Neutrophil (primary cell): ENCODE measurements around the gene FOXO1.
A peak's percentile ranks its signal among the peaks of the same experiment; 100 is the strongest.

ENCODE experiments used
- H3K27ac ChIP-seq: fragments of 200-600 bp; sonication (generic); 2 replicates; pipeline ENCODE4 v1.5.1; 2016; ENCODE audit warnings: mild to moderate bottlenecking, moderate library complexity
- H3K27me3 ChIP-seq: fragments of 200-600 bp; sonication (generic); 2 replicates; pipeline ENCODE4 v1.6.0; 2016; ENCODE audit warnings: mild to moderate bottlenecking
- H3K36me3 ChIP-seq: fragments of 200-600 bp; sonication (generic); 2 replicates; pipeline ENCODE4 v1.5.1; 2017
- H3K4me1 ChIP-seq, 2 experiments: fragments of 200-600 bp in 1 of 2; sonication (generic) in 1 of 2; 1 replicate in 1 of 2; 2 replicates in 1 of 2; pipeline versions ENCODE4 v1.5.1 to v1.6.1; 2013 to 2016; ENCODE audit warnings: low read depth in 1 of 2, low read length in 1 of 2, mild to moderate bottlenecking in 1 of 2, moderate library complexity in 1 of 2; ENCODE audit not compliant: control insufficient read depth in 1 of 2, insufficient read depth in 1 of 2
- H3K4me3 ChIP-seq, 2 experiments: fragments of 200-600 bp in 1 of 2; sonication (generic) in 1 of 2; 1 replicate in 1 of 2; 2 replicates in 1 of 2; pipeline ENCODE4 v1.5.1; 2013 to 2016; ENCODE audit warnings: low read depth in 1 of 2, low read length in 1 of 2, mild to moderate bottlenecking in 1 of 2, moderate library complexity in 1 of 2
- H3K9me3 ChIP-seq: fragments of 200-600 bp; sonication (generic); 2 replicates; pipeline ENCODE4 v1.5.1; 2016
- TF ChIP-seq, protein P1 (sequence below): fragments of 200-600 bp; sonication (generic); IDR thresholded peaks from 2 replicates; pipeline ENCODE4 v1.5.1; 2016; ENCODE audit warnings: antibody characterized with exemption

Gene FOXO1

DNA sequence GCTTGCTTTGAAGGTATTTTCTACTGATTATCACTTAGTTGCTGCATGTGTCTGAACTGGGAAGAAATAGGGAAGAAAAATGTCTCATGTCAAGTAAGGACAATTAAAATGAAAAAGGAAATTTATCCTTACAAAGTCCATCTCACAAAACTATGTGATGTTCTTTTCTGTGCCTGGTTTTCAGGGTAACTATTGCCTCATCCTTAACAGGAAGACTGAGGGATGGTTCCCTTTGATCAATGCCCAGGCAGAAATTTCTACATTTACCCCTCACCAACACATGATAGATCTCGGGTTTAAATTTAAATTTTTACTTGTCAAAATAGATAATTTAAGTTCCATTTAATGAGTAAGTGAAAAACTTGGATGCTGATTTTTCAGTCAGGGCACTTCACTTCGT, 3.9 kb upstream of the FOXO1 start:
- H3K9me3 ChIP-seq: no peaks in the 10 kb centered on the region
- H3K4me3 ChIP-seq: no peak overlapping the region
- peaks cover 9% of the 10 kb centered on the region for H3K27me3 ChIP-seq
- H3K27ac ChIP-seq: no peak overlapping the region
- no peaks in the 10 kb centered on the region for H3K36me3 ChIP-seq
- peaks cover 9 to 12% of the 10 kb centered on the region in 2 experiments for H3K4me1 ChIP-seq
- TF ChIP-seq, protein P1, sequence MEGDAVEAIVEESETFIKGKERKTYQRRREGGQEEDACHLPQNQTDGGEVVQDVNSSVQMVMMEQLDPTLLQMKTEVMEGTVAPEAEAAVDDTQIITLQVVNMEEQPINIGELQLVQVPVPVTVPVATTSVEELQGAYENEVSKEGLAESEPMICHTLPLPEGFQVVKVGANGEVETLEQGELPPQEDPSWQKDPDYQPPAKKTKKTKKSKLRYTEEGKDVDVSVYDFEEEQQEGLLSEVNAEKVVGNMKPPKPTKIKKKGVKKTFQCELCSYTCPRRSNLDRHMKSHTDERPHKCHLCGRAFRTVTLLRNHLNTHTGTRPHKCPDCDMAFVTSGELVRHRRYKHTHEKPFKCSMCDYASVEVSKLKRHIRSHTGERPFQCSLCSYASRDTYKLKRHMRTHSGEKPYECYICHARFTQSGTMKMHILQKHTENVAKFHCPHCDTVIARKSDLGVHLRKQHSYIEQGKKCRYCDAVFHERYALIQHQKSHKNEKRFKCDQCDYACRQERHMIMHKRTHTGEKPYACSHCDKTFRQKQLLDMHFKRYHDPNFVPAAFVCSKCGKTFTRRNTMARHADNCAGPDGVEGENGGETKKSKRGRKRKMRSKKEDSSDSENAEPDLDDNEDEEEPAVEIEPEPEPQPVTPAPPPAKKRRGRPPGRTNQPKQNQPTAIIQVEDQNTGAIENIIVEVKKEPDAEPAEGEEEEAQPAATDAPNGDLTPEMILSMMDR: no peak

DNA sequence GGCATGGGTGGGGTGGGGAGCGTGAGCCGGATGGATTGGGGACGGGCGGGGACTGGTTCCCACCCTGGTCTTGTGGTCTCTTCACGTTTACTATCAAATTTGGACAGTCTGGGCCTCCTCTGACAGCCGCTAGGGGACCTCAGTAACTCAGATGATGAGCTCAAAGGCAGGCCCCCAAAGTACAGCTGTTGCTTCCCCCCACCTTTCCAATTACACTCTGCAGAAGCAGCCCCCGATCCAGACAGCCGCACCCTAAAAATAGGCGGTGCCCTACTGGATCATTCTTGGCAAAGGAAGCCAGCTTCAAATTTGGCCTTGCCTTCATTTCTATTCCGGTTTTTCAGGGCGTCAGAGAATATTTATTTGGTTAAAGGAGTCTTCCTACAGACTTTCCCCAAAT, 1.9 kb upstream of the FOXO1 start:
- Histone ChIP-seq H3K27ac (no peak overlapping the region), H3K4me3 (peak overlapping the region in 1 of 2 experiments; percentile 91), H3K36me3 (no peaks in the 10 kb centered on the region), H3K9me3 (no peaks in the 10 kb centered on the region), H3K4me1 (peaks cover 20 to 21% of the 10 kb centered on the region in 2 experiments), H3K27me3 (peaks cover 19% of the 10 kb centered on the region)
- TF ChIP-seq, protein P1: peak; percentile 25

DNA sequence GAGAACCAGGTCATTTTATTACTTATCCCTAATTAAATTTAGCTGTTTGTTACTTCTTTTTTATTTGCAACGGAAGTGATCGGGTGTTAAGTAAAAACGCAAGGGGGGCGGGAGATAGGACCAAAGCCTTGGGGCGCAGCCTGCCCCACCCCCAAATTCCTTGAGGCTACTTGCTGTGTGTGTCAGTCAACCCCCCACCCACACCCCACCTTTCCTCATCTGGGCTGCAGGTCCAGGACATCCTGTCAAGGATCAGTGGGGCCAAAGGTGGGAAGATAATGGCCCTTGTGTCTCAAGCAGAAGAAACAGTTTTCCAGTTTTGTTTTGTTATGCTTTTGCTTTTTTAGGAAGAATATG, 1.2 kb upstream of the FOXO1 start:
- Histone ChIP-seq H3K27ac (peak overlapping the region; percentile 92), H3K27me3 (peaks cover 26% of the 10 kb centered on the region), H3K36me3 (no peaks in the 10 kb centered on the region), H3K4me3 (peak overlapping the region; percentile 91 to 95), H3K9me3 (no peaks in the 10 kb centered on the region), H3K4me1 (peaks cover 25 to 27% of the 10 kb centered on the region in 2 experiments)
- TF ChIP-seq, protein P1: no peak

DNA sequence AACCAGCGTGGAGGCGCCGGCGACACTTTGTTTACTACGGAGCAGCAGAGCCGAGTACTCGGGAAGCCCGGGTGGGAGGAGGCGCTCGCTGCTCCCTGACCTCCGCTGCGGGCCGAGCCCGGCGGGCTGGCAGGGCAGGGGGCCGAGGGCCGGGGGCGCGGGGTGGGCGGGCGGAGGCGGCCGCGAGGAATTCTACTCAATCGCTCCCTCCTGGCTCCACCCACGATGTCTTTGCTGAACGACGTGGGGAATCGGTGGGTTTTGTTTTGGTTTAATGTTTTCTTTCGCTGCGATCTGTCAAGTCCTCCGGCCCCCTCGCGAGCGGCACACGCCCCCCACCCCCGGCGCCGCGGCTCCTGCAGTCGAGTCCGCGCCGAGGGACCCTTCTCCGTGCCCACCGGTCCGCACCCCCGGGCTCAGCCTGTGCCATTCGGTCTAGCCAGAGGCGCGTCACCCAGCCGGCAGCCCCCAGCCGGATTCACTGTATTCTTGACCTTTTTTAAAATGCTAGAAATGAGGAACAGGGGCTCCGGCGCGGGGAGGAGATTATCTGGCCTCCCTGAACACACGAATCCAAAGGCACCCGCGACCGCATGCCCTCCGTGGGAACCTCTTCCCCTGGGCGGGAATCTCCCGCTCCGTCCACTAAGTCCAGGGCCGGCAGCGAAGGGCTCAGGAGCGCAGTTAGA, 636 bp upstream of the FOXO1 start:
- H3K27me3 ChIP-seq: peaks cover 30% of the 10 kb centered on the region
- no peaks in the 10 kb centered on the region for H3K36me3 ChIP-seq
- H3K4me1 ChIP-seq: peaks cover 29 to 31% of the 10 kb centered on the region in 2 experiments
- peak overlapping the region; percentile 91 to 95 for H3K4me3 ChIP-seq
- TF ChIP-seq, protein P1: no peak
- peak overlapping the region; percentile 92 for H3K27ac ChIP-seq
- H3K9me3 ChIP-seq: no peaks in the 10 kb centered on the region

DNA sequence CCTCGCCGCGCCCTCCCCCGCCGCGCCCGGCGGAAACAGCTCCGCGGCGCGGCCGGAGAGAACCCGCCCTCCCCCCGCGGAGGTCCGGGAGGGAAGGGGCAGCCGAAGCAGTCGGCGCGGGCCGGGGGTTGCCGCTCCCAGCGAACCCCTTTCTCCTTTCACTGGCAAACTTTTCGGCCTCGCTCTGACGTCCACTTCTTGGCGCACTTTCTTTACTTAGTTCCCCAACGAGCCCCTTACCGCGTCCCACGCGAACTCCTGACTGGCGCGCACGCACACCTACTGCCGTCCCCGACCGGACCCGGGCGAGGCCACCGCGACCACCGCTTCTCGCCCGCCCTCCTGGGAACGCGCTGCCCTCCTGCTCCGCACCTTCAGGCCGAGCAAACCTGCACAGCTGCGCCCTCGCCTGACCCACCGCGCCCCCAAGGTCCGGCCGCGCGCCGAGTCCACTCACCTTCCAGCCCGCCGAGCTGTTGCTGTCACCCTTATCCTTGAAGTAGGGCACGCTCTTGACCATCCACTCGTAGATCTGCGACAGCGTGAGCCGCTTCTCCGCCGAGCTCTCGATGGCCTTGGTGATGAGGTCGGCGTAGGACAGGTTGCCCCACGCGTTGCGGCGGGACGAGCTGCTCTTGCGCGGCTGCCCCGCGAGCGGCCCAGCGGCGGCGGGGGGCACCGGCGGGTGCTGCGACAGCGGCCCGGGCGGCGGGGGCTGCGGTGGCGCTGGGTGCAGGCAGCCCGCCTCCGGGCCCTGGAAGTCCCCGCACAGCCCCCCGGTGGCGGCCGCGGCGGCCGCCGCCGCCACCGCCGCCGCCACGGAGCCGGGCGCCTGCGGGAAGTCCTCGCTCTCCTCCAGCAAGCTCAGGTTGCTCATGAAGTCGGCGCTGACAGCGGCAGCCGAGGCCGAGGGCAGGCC, 1.1 kb downstream of the FOXO1 start:
- TF ChIP-seq, protein P1: no peak
- Histone ChIP-seq H3K27me3 (peaks cover 26% of the 10 kb centered on the region), H3K27ac (peak overlapping the region; percentile 92), H3K4me3 (peak overlapping the region; percentile 91 to 95), H3K36me3 (no peaks in the 10 kb centered on the region), H3K4me1 (peaks cover 29 to 31% of the 10 kb centered on the region in 2 experiments), H3K9me3 (no peaks in the 10 kb centered on the region)
